Measurements from ENCODE around the gene ADARB2. TPM values are rescaled to one million over a fixed set of nuclear protein-coding genes. Genes with fewer than 3 reads are reported as not detected.

The ADARB2 gene
- total and polyA plus RNA-seq, 10 of the 15 experiments (the other 5 are each of a cell fraction or from before 2014, with no cell fraction given) = 0.02 to 4.1 (median 0.76) TPM

- Histone ChIP-seq H3K4me3 (no peak overlapping the region), H2AFZ (ENCODE audit: control insufficient read depth, low read depth, low read length) (no peak overlapping the region), H3K27ac (ENCODE audit: control insufficient read depth, insufficient read depth) (no peak overlapping the region), H3K9ac (ENCODE audit: control insufficient read depth, insufficient read depth, low read length) (no peak overlapping the region), H4K20me1 (ENCODE audit: control insufficient read depth, insufficient read depth) (no peaks in the 10 kb centered on the region), H3K4me1 (ENCODE audit: control insufficient read depth, insufficient read depth, low read length) (peaks cover 4% of the 10 kb centered on the region; the same call in 1 of the 2 replicates), H3K27me3 (replicated peaks in 1 of 2; ENCODE audit: control insufficient read depth in 2 of 2, insufficient read depth in 2 of 2, low read length in 1 of 2) (no peaks in the 10 kb centered on the region), H3K4me2 (ENCODE audit: control insufficient read depth, insufficient read depth) (no peak overlapping the region), H3K36me3 (ENCODE audit: control insufficient read depth in 2 of 2, insufficient read depth in 2 of 2, low read length in 1 of 2) (no peaks in the 10 kb centered on the region), H3K9me3 (replicated peaks; ENCODE audit: control insufficient read depth, insufficient read depth, low read length) (no peaks in the 10 kb centered on the region), H3K79me2 (ENCODE audit: control insufficient read depth, insufficient read depth, low read length) (no peaks in the 10 kb centered on the region)
- intact Hi-C loops (cut with micrococcal nuclease; ENCODE audit: unreplicated experiment) (no loop called here), in situ Hi-C loops (cut with MboI) (no loop called here)
- ATAC-seq = no peak
- ChIA-PET RAD21 (ENCODE audit: unreplicated experiment) (no interaction called here), POLR2A (no interaction called here), SMC1A (ENCODE audit: uncharacterized antibody, unreplicated experiment) (no interaction called here), CTCF (no interaction called here)
- no TSS peak for BruUV-seq (replicated peaks)
- DNase-seq (ENCODE audit: low read depth, low spot score) = no peak
- no peak for FAIRE-seq
- TF ChIP-seq POU2F2 (IDR thresholded peaks at IDR 0.05; ENCODE audit: borderline replicate concordance, low read depth, low read length) = no peak
- no peak for TF ChIP-seq EGR1 (IDR thresholded peaks at IDR 0.05; ENCODE audit: borderline replicate concordance in 1 of 2, low read depth in 2 of 2, low read length in 2 of 2)
- TF ChIP-seq SIN3A (IDR thresholded peaks at IDR 0.05; ENCODE audit: low read depth, low read length) = no peak
- no peak for TF ChIP-seq NKRF (conservative IDR thresholded peaks at IDR 0.05)
- TF ChIP-seq, protein P1, sequence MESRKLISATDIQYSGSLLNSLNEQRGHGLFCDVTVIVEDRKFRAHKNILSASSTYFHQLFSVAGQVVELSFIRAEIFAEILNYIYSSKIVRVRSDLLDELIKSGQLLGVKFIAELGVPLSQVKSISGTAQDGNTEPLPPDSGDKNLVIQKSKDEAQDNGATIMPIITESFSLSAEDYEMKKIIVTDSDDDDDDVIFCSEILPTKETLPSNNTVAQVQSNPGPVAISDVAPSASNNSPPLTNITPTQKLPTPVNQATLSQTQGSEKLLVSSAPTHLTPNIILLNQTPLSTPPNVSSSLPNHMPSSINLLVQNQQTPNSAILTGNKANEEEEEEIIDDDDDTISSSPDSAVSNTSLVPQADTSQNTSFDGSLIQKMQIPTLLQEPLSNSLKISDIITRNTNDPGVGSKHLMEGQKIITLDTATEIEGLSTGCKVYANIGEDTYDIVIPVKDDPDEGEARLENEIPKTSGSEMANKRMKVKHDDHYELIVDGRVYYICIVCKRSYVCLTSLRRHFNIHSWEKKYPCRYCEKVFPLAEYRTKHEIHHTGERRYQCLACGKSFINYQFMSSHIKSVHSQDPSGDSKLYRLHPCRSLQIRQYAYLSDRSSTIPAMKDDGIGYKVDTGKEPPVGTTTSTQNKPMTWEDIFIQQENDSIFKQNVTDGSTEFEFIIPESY (IDR thresholded peaks at IDR 0.05) = no peak
- TF ChIP-seq BACH1 (IDR thresholded peaks at IDR 0.05; ENCODE audit: borderline replicate concordance) = no peak
- TF ChIP-seq YY1 (IDR thresholded peaks at IDR 0.05; ENCODE audit: low read depth, low read length) = no peak
- TF ChIP-seq LARP7 (IDR thresholded peaks at IDR 0.05) = no peak
- no peak for TF ChIP-seq TCF3 (IDR thresholded peaks at IDR 0.05; ENCODE audit: borderline replicate concordance, insufficient read depth, low read depth, low read length)
- no peak for TF ChIP-seq MYC (IDR thresholded peaks at IDR 0.05; ENCODE audit: insufficient read depth, insufficient read length, insufficient replicate concordance, low read length, severe bottlenecking)
- no peak for TF ChIP-seq ASH2L (IDR thresholded peaks at IDR 0.05; ENCODE audit: borderline replicate concordance, low read depth)
- TF ChIP-seq NR2C1 (IDR thresholded peaks at IDR 0.05) = no peak
- WGBS (ENCODE audit: insufficient coverage, insufficient replicate concordance, low lambda C conversion rate, missing lambda C conversion rate) = 31% methylated on average over 8 of the region's 8 CpGs
These were observed 180.8 kb downstream of the ADARB2 start for GRCh38 chr10:1556496-1556895.

Measured in GM12878 (cell line).